NB4 (cell line): ENCODE results near the gene TKFC.

Experiments used
- DNase-seq: peaks from one replicate; pipeline ENCODE4 v3.0.0; 2010; ENCODE audit warnings: low read depth
- H3K4me3 ChIP-seq: one replicate; pipeline ENCODE4 v1.5.1; 2011; ENCODE audit warnings: mild to moderate bottlenecking, low read depth, low read length, moderate library complexity
- CTCF ChIP-seq: IDR thresholded peaks from one replicate; pipeline ENCODE4 v1.5.1; 2012; ENCODE audit warnings: low read depth, low read length
- MAX ChIP-seq: IDR thresholded peaks from 2 replicates; pipeline ENCODE4 v1.6.1; 2011; ENCODE audit warnings: low read depth, low read length
- MYC ChIP-seq: IDR thresholded peaks from 2 replicates; pipeline ENCODE4 v1.6.1; 2011; ENCODE audit warnings: low read depth, low read length
- POLR2A ChIP-seq: IDR thresholded peaks from 2 replicates; pipeline ENCODE4 v1.6.1; 2011; ENCODE audit warnings: mild to moderate bottlenecking; ENCODE audit not compliant: insufficient read length; ENCODE audit errors: extremely low read depth

TKFC gene

GRCh38 chr11:61357894-61358239, 24.8 kb downstream of the TKFC start:
- TF ChIP-seq POLR2A (no peak), MAX (no peak), CTCF (no peak), MYC (no peak)
- no peak for DNase-seq
- H3K4me3 ChIP-seq: no peak overlapping the region

- no peak for TF ChIP-seq POLR2A
- TF ChIP-seq MAX: no peak
- TF ChIP-seq CTCF: no peak
- TF ChIP-seq MYC: no peak
- H3K4me3 ChIP-seq: no peak overlapping the region
- DNase-seq: no peak
These were observed 25.5 kb downstream of the TKFC start for GRCh38 chr11:61358566-61358965.

GRCh38 chr11:61359516-61359915, 26.5 kb downstream of the TKFC start:
- DNase-seq: peak; percentile 27
- no peak overlapping the region for H3K4me3 ChIP-seq
- TF ChIP-seq MAX (no peak), POLR2A (no peak), CTCF (no peak), MYC (no peak)

- no peak for TF ChIP-seq POLR2A
- no peak for TF ChIP-seq MAX
- no peak for TF ChIP-seq CTCF
- TF ChIP-seq MYC: no peak
- H3K4me3 ChIP-seq: peak overlapping the region; percentile 98
- DNase-seq: no peak
These were observed 28.3 kb downstream of the TKFC start for GRCh38 chr11:61361237-61361740.

- peak within 1 kb of the TSS; percentile 98 for H3K4me3 ChIP-seq
- DNase-seq: peak; percentile 98
- TF ChIP-seq POLR2A (peak; percentile 93), CTCF (no peak), MYC (peak; percentile 85), MAX (peak; percentile 77)
These were observed 28.9 kb downstream of the TKFC start, which contains the start of the genes CYB561A3 and TMEM138 for GRCh38 chr11:61361741-61362541. Gene CYB561A3 (minus strand): TSS chr11:61361882. CDS start chr11:61356713, 5,169 bp downstream. Gene TMEM138 (plus strand): TSS chr11:61362374. CDS start chr11:61364391, 2,017 bp downstream.
